Measurements from ENCODE around the gene TFAP2A.

GRCh38 chr6:10416516-10416862, 1.6 kb upstream of the TFAP2A start:
- TF ChIP-seq, protein P1, sequence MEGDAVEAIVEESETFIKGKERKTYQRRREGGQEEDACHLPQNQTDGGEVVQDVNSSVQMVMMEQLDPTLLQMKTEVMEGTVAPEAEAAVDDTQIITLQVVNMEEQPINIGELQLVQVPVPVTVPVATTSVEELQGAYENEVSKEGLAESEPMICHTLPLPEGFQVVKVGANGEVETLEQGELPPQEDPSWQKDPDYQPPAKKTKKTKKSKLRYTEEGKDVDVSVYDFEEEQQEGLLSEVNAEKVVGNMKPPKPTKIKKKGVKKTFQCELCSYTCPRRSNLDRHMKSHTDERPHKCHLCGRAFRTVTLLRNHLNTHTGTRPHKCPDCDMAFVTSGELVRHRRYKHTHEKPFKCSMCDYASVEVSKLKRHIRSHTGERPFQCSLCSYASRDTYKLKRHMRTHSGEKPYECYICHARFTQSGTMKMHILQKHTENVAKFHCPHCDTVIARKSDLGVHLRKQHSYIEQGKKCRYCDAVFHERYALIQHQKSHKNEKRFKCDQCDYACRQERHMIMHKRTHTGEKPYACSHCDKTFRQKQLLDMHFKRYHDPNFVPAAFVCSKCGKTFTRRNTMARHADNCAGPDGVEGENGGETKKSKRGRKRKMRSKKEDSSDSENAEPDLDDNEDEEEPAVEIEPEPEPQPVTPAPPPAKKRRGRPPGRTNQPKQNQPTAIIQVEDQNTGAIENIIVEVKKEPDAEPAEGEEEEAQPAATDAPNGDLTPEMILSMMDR (IDR thresholded peaks at IDR 0.05), result no peak
- no peak for TF ChIP-seq POLR2A (IDR thresholded peaks at IDR 0.05)

Data from adrenal gland (tissue), 5 donors.